ENCODE data around the gene PYCR2.

The PYCR2 gene

DNA sequence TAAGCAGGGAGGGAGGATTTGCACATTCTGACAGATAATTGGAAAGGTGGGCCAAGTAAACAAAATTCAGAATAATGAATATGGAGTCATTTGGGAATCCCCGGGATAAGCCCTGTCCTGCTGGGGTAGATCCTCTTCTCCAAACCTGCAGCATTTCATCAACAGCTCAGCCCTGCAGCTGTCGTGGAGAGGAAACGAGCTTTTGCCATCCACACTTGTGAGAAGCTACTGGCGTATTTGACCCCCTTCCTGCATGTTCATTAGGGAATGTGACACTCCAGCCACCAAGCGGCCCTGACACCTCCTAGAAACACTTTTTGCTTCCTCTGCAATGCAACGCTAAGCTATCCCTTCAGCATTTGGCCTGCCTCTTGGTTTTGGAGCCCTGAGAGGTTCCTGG, 25.0 kb upstream of the PYCR2 start:
- TF ChIP-seq, protein P1, sequence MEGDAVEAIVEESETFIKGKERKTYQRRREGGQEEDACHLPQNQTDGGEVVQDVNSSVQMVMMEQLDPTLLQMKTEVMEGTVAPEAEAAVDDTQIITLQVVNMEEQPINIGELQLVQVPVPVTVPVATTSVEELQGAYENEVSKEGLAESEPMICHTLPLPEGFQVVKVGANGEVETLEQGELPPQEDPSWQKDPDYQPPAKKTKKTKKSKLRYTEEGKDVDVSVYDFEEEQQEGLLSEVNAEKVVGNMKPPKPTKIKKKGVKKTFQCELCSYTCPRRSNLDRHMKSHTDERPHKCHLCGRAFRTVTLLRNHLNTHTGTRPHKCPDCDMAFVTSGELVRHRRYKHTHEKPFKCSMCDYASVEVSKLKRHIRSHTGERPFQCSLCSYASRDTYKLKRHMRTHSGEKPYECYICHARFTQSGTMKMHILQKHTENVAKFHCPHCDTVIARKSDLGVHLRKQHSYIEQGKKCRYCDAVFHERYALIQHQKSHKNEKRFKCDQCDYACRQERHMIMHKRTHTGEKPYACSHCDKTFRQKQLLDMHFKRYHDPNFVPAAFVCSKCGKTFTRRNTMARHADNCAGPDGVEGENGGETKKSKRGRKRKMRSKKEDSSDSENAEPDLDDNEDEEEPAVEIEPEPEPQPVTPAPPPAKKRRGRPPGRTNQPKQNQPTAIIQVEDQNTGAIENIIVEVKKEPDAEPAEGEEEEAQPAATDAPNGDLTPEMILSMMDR (IDR thresholded peaks at IDR 0.05; ENCODE audit: control insufficient read depth, extremely low read depth, insufficient read depth) = no peak
- no peak overlapping the region for H3K4me3 ChIP-seq (ENCODE audit: low read depth, low read length)
- DNase-seq (ENCODE audit: low read depth) = no peak

DNA sequence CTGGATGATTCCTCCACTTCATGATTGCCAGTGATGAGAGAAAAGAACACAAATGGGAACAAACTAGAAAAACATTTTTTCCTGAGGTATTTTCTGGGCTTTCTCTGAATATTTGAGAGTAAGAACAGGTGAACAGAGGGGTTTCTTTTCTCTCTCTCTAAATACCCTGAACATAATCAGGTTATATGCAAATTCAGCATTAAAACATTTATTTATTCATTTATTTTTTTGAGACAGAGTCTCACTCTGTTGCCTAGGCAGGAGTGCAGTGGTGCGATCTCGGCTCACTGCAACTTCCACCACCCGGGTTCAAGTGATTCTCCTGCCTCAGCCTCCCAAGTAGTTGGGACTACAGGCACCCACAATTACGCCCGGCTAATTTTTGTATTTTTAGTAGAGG, 22.8 kb upstream of the PYCR2 start:
- TF ChIP-seq, protein P1 (IDR thresholded peaks at IDR 0.05; ENCODE audit: control insufficient read depth, extremely low read depth, insufficient read depth) = no peak
- no peak for DNase-seq (ENCODE audit: low read depth)
- no peak overlapping the region for H3K4me3 ChIP-seq (ENCODE audit: low read depth, low read length)

DNA sequence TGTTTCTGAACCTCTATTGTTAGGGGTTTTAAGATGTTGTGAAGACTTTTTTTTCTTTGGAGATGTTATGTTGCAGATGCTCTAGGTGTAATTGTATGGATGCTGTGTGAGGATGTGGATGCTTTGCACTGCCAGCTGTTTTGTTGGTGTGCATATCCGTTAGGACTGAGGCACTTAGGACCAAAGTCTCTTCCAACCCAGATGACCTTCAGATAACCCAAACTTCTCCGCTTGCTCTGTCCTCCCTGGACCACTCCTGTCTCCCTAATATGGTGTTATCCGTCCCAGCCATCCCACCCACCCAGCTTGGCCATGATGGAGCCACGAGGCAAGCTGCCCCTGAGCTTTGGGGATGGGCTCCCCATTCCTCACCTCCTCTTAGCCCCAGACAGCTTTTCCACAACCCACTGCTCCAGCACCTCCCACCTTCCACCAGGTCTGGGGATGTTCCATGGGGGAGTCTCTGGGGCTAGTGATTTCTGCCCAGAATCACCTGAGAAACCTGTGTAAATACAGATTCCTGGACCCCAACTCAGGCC, 22.1 kb upstream of the PYCR2 start:
- no peak overlapping the region for H3K4me3 ChIP-seq (ENCODE audit: low read depth, low read length)
- TF ChIP-seq, protein P1 (IDR thresholded peaks at IDR 0.05; ENCODE audit: control insufficient read depth, extremely low read depth, insufficient read depth) = no peak
- DNase-seq (ENCODE audit: low read depth) = no peak

DNA sequence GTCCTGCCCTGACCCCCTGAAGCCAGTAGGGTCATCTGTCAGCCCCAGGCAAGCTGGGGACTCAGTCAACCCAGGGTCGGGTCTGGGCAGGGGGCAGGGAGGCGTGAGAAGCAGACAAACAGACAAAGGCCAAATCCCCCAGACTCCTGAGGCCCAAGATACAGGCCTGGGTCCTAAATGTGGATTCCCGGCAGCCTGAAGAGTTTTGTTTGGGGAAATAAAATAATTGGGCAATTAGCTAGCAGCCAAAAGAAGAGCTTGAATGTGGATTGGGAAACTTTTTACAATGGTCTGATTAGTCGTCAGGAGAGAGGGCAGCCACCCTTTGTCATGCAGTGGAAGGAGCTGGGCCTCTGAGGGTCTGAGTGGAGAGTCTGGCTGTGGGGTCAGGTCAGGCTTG, 21.5 kb upstream of the PYCR2 start:
- TF ChIP-seq, protein P1 (IDR thresholded peaks at IDR 0.05; ENCODE audit: control insufficient read depth, extremely low read depth, insufficient read depth) = no peak
- no peak overlapping the region for H3K4me3 ChIP-seq (ENCODE audit: low read depth, low read length)
- DNase-seq (ENCODE audit: low read depth) = no peak

DNA sequence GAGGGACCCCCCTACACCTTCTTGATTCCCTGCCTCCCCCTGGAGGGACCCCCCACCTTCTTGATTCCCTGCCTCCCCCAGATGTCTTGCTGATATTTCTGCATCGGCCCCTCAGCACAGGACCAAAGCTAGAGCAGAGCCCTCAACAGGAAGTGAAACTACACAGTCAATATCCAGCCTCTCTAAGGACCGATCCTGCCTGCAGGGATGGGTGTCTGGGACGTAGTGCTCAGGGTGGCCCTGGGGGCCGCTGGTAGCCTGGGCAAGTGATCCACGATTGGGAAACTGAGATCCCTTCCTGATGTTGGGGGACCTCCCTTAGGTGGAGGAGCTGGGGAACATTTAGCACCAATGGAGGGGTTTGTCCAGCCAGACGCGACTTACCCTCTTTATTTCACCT, 20.9 kb upstream of the PYCR2 start:
- no peak overlapping the region for H3K4me3 ChIP-seq (ENCODE audit: low read depth, low read length)
- DNase-seq (ENCODE audit: low read depth) = no peak
- TF ChIP-seq, protein P1 (IDR thresholded peaks at IDR 0.05; ENCODE audit: control insufficient read depth, extremely low read depth, insufficient read depth) = no peak

DNA sequence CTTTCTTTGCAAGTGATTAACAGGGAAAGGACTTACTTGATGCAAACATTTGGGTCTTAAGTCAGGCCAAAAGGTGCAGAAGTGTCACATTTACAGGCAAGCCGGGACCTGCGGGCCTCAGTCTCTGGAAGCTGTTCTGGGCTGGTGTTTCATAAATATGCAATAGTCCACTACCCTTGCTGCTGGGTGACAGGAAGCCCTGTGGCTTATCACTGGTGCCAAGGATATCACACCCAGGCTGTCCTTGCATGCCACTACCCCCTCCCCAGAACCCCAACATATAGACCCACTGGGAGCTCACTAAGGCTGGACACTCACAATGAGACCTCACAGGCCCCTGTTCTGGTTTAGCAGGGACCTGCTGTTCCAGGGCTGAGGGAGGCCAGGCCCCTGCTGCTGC, 20.3 kb upstream of the PYCR2 start:
- DNase-seq (ENCODE audit: low read depth) = no peak
- H3K4me3 ChIP-seq (ENCODE audit: low read depth, low read length) = no peak overlapping the region
- TF ChIP-seq, protein P1 (IDR thresholded peaks at IDR 0.05; ENCODE audit: control insufficient read depth, extremely low read depth, insufficient read depth) = no peak

DNA sequence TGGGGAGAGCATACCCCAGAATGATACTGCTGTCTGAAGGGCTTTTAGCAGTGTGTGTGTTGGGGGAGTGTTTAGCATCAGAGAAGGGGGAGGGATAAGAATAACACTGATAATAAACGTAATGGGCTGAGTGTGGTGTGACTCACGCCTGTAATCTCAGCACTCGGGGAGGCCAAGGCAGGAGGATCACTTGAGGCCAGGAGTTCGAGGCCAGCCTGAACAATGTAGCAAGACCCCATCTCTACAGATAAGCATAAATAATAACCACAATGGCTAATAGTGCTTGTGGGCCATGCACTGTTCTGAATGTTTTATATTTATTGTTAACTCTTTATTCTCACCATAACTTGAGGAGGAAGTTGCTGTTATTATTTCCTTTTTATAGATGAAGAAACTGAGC, 19.5 kb upstream of the PYCR2 start:
- TF ChIP-seq, protein P1 (IDR thresholded peaks at IDR 0.05; ENCODE audit: control insufficient read depth, extremely low read depth, insufficient read depth) = no peak

More for the DNA sequence above, 19.5 kb upstream of the PYCR2 start:
- H3K4me3 ChIP-seq (ENCODE audit: low read depth, low read length) = no peak overlapping the region
- no peak for DNase-seq (ENCODE audit: low read depth)
